ENCODE data around the gene DLGAP4. TPM values are rescaled to one million over a fixed set of nuclear protein-coding genes. Genes with fewer than 3 reads are reported as not detected.
A peak's percentile ranks its signal among the peaks of the same experiment; 100 is the strongest.

The DLGAP4 gene
- polyA plus RNA-seq, 2 of the 4 experiments (the other 2 are of a cell fraction) = 11.9 to 36.7 TPM

- 2% methylated on average over 14 of the region's 53 CpGs for WGBS (ENCODE audit: missing lambda C conversion rate)
- Histone ChIP-seq H3K4me1 (peaks cover 15% of the 10 kb centered on the region), H3K4me3 (peak overlapping the region; percentile 86), H3K27ac (peak overlapping the region; percentile 70 to 93), H3K9me3 (no peaks in the 10 kb centered on the region), H3K4me2 (peak overlapping the region; percentile 97)
- peak; percentile 4 to 14; a peak in 3 of 6 replicates for ATAC-seq
- no peak for DNase-seq (ENCODE audit: low read depth in 1 of 2, low spot score in 1 of 2)
- ChIA-PET CTCF (interaction anchor here (1.2 kb wide), 1 partner anchor 15 kb away, joined by 3 read pairs; no protein-coding TSS in a partner anchor), POLR2A (no interaction called here)
- no peak for FAIRE-seq
- peak; percentile 33; the same call in 1 of the 2 replicates for TF ChIP-seq PHF8 (IDR thresholded peaks at IDR 0.05; ENCODE audit: borderline replicate concordance, low read depth)
- no peak for TF ChIP-seq ATOH8 (CRISPR knock-in tag; IDR thresholded peaks at IDR 0.05; ENCODE audit: low read depth)
Observed at GRCh38 chr20:36573798-36574365, 267.7 kb downstream of the DLGAP4 start.

- peaks cover 15% of the 10 kb centered on the region for H3K4me1 ChIP-seq
- peak overlapping the region; percentile 97 for H3K4me2 ChIP-seq
- ATAC-seq (peak; percentile 40 to 70; a peak in 5 of 6 replicates), FAIRE-seq (no peak), DNase-seq (ENCODE audit: low read depth in 1 of 2, low spot score in 1 of 2) (peak; percentile 46)
- CTCF ChIA-PET = interaction anchor here (1.2 to 2.3 kb wide), 2 partner anchors 16 to 31 kb away, joined by 3 to 18 read pairs; partner anchors contain the start of gene RAB5IF
- H3K27ac ChIP-seq = peak overlapping the region; percentile 70 to 93
- H3K9me3 ChIP-seq = no peaks in the 10 kb centered on the region
- POLR2A ChIA-PET = no interaction called here
- TF ChIP-seq CTCF (IDR thresholded peaks at IDR 0.05) (no peak), E2F6 (IDR thresholded peaks at IDR 0.05; ENCODE audit: borderline replicate concordance, low read depth) (peak; percentile 87), PHF8 (IDR thresholded peaks at IDR 0.05; ENCODE audit: borderline replicate concordance, low read depth) (no peak), KDM5A (IDR thresholded peaks at IDR 0.05) (no peak), TP53 (CRISPR knock-in tag; IDR thresholded peaks at IDR 0.05) (no peak), HEYL (CRISPR knock-in tag; IDR thresholded peaks at IDR 0.05) (no peak), RAD21 (conservative IDR thresholded peaks at IDR 0.05 in 1 of 2, IDR thresholded peaks at IDR 0.05 in 1 of 2) (no peak), MAX (IDR thresholded peaks at IDR 0.05) (peak; percentile 91), SREBF2 (IDR thresholded peaks at IDR 0.05) (no peak), KDM1A (IDR thresholded peaks at IDR 0.05; ENCODE audit: low read depth) (no peak)
- H3K4me3 ChIP-seq = peak overlapping the region; percentile 86
- WGBS (ENCODE audit: missing lambda C conversion rate) = 17% methylated on average over 22 of the region's 69 CpGs
Observed at GRCh38 chr20:36574366-36575135, 268.4 kb downstream of the DLGAP4 start.

- ATAC-seq = no peak
- Histone ChIP-seq H3K4me3 (no peak overlapping the region), H3K4me2 (no peak overlapping the region), H3K27ac (no peak overlapping the region), H3K9me3 (no peaks in the 10 kb centered on the region), H3K4me1 (peaks cover 15% of the 10 kb centered on the region)
- no peak for DNase-seq (ENCODE audit: low read depth in 1 of 2, low spot score in 1 of 2)
- TF ChIP-seq REST (IDR thresholded peaks at IDR 0.05) (no peak), POLR2AphosphoS2 (conservative IDR thresholded peaks at IDR 0.05; ENCODE audit: low read length) (no peak), HOXB5 (CRISPR knock-in tag; IDR thresholded peaks at IDR 0.05) (no peak), FOSB (CRISPR knock-in tag; IDR thresholded peaks at IDR 0.05) (no peak), GATA3 (IDR thresholded peaks at IDR 0.05; ENCODE audit: borderline replicate concordance) (no peak), EHF (CRISPR knock-in tag; IDR thresholded peaks at IDR 0.05) (no peak), MAX (IDR thresholded peaks at IDR 0.05) (no peak), BCL3 (IDR thresholded peaks at IDR 0.05) (no peak)
- WGBS (ENCODE audit: missing lambda C conversion rate) = 100% methylated on average over 1 of the region's 1 CpG
- CTCF ChIA-PET = interaction anchor here (1.1 to 2.3 kb wide), 3 partner anchors 19 to 198 kb away, joined by 3 to 18 read pairs (median 5); partner anchors contain the start of genes DSN1 and RAB5IF
- POLR2A ChIA-PET = no interaction called here
- no peak for FAIRE-seq
Observed at GRCh38 chr20:36576081-36576445, 269.9 kb downstream of the DLGAP4 start.
